Nucleus accumbens (tissue), 56 donors: Measurements from ENCODE around the gene CTNND2.

ENCODE experiments used
- DNase-seq, 56 donors: peaks; one replicate each; lab custom pipeline; 2025; lab: John Stamatoyannopoulos, UW

The CTNND2 gene

GRCh38 chr5:11609570-11610303 lies 294.5 kb downstream of the CTNND2 start:
- DNase-seq: no peak

DNA sequence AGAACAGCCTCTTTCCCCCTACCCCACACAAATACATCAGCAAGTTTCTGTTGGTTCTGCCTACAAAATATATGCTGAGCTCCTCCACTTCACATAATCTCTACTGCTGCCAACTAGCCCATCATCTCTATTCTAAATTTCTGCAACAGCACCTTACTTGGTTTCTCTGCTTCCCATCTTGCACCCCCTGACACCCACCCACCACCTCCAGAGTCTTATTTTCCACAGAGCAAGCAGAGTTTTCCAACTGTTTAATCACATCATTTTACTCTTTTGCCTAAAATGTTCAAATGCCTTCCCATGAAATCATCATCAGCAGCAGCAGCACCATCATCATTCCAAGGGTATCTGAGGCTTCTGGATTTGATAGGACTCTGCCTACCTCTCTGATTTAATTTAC lies 295.7 kb downstream of the CTNND2 start:
- no peak for DNase-seq

- no peak for DNase-seq
Measured at GRCh38 chr5:11607944-11608483, 296.2 kb downstream of the CTNND2 start.

DNA sequence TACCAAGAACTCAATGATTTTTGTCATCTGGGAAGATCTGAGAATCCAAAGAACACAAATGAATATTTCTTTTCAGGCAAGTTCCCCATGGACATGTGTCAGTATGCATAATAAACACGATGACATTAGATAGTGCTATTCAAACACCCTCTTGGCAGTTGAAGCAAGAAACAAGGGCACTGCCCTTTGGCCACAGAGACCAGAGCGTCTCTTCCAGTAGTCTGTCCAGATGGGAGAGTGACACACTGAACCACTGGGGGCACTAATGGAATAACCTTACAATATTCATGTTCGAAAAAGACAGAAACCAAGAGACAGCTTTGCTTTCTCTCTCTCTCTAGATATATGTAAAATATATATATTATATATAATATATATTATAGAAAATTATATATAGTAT lies 301.9 kb downstream of the CTNND2 start:
- peak in 36 of 56 donors; percentile 7 to 78 (median 34) for DNase-seq

GRCh38 chr5:11599499-11599898 lies 304.7 kb downstream of the CTNND2 start:
- DNase-seq: no peak

DNA sequence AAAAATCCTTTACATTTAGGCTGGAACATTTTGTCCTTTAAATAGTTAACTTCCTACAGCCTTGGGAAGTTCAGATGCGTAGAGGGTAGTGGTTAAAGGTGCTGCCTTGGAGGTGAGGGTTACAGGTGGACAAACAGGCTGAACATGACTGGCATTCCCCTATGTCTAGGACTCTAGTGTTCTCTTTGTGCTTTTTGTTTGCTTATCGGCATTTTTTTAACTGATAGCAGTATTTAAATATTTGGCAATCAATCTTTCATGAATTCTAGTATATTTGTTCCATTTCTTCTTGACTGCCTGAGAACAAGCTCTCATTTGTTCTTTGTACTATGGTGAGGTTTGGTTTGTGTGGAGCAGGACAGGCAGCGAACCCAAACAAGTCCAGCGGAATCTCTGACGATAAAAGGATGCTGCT lies 307.6 kb downstream of the CTNND2 start:
- peak in 4 of 56 donors; percentile 8 to 27 (median 18) for DNase-seq

DNA sequence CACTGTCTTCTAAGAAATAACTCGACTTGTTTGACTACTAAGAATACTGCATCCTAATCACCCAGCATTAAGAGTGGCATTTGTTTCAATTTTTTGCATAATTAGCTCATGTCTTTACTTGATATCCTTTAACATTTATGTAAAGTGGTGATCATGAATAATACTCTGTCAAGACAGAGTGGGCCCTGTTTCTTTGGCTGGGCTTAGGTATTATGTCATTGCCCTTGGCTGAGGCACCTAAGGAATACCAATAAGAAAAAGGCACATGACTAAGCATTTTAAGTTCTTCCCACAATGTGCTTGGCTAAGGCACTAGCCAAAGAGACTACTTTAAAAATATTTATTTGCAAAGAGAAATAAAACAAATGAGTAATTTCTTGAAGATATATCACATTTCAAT lies 308.1 kb downstream of the CTNND2 start:
- DNase-seq: peak in 3 of 56 donors; percentile 27 to 37 (median 31)

DNA sequence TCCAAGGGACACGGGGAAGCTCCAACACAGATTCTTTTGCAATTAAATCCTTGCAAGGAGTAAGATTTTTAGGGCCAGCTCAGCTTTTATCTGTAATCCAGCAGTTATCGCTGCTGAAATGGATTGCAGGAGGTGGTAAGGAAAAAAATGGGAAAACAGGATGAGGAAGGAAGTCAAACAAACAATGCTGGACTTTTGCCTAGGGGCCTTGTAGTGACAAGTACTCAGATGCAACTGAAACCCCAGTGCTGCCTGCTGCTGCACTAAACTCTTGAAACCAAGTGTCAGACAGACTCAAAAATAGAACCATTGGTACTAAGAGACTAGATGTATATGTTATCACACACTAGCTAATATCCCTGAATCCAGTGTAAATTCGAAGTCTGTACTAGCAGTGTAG lies 309.2 kb downstream of the CTNND2 start:
- DNase-seq: peak in 16 of 56 donors; percentile 8 to 54 (median 30)

- no peak for DNase-seq
Measured at GRCh38 chr5:11594021-11594420, 310.2 kb downstream of the CTNND2 start.

DNA sequence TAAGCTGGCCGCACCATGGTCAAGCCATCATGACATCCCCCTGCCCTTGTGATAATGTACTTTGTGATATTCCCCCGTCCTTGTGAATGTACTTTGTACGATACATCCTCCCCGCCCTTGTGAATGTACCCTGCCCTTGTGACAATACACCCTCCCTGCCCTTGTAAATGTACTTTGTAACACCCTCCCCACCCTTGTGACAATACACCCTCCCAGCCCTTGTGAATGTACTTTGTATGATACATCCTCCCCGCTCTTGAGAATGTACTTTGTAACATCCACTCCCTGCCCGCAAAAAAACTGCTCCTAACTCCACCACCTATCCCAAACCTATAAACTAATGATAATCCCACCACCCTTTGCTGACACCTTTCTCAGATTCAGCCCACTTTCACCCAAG lies 313.8 kb downstream of the CTNND2 start:
- no peak for DNase-seq

DNA sequence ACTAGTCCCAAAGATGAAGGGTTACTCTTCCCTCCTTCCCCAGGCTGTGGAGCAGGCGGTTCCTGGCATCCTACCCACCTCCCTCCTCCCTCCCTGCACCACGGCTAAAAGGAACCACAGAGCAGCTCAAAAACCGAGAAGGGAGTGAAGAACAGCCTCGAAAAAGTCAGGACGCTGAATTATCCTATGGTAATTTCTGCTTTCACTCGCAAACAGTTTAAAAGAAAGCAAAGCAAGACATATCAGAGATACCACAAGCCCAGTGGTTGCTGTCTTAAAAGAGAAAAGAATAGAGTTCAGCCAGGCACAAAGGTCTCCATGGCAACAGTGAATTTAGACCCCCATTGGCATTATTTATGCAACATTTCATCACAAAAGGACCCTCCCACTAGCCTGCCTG lies 315.4 kb downstream of the CTNND2 start:
- DNase-seq: peak in 48 of 56 donors; percentile 8 to 82 (median 56)

DNA sequence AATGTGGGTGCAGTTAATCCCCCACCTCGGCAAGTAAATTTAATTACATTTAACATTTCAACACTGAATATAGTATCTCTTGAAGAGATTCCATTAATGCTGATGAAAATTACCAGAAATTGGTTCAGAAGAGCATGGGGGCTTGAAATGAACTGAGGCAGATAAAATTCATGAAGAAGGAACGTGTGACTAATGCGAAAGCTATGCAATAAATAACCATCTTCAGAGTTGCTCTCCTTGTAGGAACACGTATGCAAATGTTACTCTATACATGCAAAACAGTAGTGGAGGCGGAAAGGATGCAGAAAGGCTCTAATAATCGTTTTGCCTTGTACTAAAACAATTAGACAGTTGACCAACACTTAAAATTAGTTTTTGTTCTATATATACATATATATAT lies 320.2 kb downstream of the CTNND2 start:
- no peak for DNase-seq

DNA sequence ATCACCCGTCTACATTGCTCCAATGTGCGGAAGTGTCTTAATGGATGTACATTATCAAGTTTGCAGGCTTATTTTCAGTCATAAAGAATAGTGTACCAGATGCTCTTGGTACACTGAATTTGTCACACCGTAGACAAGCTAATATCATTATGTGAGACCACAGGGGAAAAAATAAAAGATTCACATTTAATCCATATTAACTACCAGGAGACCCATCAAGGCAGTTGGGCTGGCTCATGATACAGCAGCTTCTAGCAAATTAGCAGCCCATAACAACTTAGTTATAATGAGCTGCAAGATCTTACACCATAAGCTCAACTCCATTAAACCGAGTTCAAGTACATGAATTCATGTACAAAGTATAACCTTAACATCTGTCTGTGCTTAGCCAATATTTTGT lies 324.9 kb downstream of the CTNND2 start:
- no peak for DNase-seq

DNA sequence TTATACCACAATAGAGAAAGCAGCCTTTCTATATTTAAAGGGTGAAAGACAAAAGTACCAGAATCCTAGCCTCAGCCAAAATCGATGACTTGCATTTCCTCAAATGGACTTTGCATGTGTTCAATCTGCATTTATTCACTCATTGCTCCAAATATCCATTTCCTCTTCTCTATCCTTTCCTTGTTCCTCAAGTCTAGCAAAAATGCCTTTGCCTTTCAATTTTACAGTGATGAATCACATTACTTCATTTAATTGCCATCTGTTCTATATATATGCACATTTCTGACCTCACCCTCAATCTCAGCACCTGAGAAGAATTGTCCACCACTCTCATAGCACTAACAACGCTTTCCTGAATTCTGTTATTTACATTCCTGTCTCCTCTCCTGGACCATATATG lies 329.5 kb downstream of the CTNND2 start:
- no peak for DNase-seq

GRCh38 chr5:11573140-11573992 lies 330.9 kb downstream of the CTNND2 start:
- DNase-seq: no peak

DNA sequence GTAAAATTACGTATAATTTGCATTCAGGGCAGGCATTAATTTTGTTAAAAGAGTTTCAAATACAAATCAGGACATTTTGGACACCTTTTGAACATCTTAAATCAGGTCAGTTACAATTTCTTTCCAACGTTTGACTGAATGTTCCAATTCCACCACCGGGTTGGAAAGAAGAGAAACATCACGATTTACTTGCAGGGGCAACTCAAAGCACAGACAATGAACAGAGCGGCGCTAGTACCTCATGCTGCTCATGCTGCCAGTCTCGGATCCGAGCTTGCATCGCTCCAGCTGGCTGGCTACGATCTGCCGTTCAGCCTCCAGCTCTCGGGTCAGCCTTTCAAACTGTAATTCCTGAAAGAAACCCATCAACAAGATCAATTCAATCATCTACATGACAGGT lies 339.5 kb downstream of the CTNND2 start:
- DNase-seq: peak in 53 of 56 donors; percentile 11 to 92 (median 68)

- DNase-seq: peak in 2 of 56 donors; percentile 8 to 30
Measured at GRCh38 chr5:11563822-11564221, 340.4 kb downstream of the CTNND2 start.

GRCh38 chr5:11560915-11561697 lies 343.1 kb downstream of the CTNND2 start:
- no peak for DNase-seq

- DNase-seq: no peak
Measured at GRCh38 chr5:11557063-11557462, 347.2 kb downstream of the CTNND2 start.

GRCh38 chr5:11555171-11555570 lies 349.1 kb downstream of the CTNND2 start:
- DNase-seq: no peak

- DNase-seq: no peak
Measured at GRCh38 chr5:11547730-11548129, 356.5 kb downstream of the CTNND2 start.
